CD4-positive, alpha-beta T cell treated with Interleukin-1 beta for 1 hour (primary cell): Measurements from ENCODE around the gene ABHD16B.
"Not testable (repeated sequence)": the region's sequence is repeated elsewhere in the genome, so short reads cannot be mapped to it uniquely, and the experiment has no call there.

ENCODE experiments used
- DNase-seq, 2 donors: peaks; one replicate each; pipeline ENCODE4 v3.0.0-alpha.2; 2020 to 2022

Gene ABHD16B

DNA sequence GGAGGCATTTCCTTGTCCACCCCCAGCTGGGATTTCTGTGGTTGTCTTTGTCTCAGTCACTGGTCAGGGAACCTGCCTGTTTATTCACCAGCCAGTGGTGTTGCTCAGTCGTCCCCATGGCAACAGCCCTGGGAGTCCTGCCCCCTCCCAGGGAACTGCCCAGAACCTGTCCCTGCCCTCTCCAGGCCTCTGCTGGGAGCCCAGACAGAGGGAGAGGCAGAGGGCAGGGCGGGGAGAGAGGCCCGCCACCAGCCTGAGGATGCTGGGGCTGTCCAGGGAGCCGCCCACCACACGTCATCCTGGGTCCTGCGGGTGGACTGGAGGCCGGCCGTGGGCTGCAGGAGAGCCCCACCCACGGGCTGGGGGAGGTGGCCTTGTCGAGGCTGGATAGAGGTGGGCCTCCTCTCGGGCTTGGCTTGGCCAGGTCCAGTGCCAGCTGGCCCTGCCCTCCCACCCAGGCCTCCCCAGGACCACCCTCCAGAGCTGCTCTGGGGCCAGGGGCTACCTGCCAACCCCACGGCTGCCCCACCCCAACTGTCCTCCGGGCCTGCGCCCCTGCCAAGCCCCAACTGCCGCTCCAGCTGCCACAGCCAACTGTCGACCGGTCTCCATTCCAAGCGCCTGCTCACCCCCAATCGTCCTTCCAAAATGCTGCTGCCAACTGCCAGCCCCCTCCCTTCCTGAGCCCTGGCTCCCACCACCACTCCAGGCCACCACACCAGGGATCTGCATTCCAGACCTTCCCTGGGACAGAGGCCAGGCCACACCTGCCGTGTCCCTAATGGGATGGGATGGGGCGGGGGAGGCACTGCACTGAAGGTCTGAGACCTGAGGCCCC lies 26.1 kb upstream of the ABHD16B start:
- DNase-seq = no peak

DNA sequence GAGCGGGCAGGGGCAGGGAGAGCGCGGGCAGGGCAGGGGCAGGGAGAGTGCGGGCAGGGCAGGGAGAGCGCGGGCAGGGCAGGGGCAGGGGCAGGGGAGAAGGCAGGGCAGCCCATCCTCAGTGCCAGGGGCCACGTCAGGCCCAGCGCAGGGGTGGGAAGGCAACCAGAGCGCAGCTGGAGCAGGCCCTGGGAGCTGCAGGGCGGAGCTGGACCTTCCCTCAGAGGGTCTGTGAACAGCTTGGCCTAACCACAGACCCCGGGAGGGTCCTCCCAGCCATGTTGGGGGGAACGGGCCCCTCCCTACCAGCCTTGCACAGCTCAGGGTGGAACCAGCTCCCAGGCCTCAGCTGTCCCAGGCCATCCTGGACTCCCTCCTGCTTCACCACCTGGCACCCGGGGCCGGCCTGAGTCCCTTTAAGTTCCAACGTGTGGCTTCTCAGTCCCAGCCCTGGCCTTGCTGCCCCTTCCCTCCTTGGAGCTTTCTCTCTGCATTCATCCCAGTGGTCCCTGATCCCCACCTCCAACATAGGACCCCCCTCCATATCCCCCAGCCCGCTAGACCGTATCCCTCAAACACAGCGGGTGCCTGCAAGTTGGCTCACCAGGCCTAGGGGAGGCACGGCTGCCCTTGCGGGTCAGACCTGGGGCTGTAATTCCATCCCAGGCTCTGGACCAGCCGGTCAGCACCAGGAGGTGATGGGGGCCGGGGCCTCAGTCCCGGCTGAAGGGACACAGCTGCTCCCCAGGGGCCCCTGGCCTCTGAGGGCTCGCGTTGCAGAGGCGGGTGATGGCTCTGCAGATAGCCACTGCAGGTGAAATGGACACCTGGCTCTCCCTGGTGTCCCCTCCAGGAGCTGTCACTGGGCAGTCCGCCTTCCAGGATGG lies 24.6 kb upstream of the ABHD16B start:
- no peak for DNase-seq

DNA sequence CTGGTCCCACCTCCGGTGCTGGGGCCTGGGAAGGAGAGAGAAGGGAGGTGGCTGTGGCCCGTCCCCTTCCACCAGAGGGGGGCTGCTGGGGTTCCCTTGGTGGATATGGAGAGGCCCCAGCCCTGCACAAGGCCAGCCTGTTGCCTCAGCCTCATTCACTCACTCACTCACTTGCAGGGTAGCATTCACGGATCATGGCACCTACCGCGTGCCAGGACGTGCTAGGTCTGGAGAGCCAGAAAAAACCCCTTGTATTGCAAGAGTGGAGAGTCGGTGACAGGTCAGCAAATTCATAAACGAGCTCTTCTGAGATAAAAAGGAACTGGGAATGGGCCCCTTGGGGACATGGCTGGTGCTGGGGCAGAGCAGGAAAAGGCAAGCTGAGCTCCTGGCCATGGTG lies 23.8 kb upstream of the ABHD16B start:
- DNase-seq = no peak

DNA sequence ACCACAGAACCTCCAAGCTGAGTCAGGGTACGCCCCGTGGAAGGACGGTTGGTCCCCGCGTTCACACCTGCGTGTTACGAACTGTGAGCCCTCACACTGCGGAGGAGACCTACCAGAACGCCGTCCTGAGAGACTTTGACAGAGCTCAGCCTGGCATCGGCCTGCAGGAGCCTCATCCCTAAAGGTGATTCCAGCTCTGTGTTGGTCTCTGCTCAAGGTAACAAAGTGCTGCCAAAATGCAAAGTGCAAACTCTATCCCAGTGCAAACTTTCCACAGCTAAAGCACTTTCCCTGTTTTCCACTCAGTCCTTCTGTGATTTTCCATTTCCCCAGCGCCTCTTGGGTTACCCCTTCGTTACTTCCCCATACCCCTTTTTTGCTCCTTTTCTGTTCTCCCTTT lies 21.7 kb upstream of the ABHD16B start:
- no peak for DNase-seq

DNA sequence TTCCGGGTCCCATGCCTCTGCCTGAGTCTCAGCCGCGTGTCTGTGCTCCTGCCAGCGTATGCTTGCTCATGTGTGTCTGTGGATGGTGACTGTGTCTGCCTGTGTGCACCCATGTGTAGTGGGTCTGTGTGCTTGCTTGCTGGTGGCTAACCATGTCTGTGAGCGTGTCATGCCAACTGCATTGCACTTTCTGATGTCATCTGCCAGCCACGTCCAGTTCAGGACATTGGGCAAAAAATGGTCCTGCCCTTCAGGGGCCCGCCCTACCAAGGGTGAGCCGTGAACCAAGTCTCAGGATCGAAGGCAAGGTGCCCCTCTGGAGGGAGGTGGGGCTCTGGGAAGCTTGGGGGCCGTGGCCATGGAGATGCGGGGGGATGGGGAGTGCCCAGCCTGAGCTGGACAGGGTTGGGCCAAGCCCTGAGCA lies 20.9 kb upstream of the ABHD16B start:
- DNase-seq = no peak

DNA sequence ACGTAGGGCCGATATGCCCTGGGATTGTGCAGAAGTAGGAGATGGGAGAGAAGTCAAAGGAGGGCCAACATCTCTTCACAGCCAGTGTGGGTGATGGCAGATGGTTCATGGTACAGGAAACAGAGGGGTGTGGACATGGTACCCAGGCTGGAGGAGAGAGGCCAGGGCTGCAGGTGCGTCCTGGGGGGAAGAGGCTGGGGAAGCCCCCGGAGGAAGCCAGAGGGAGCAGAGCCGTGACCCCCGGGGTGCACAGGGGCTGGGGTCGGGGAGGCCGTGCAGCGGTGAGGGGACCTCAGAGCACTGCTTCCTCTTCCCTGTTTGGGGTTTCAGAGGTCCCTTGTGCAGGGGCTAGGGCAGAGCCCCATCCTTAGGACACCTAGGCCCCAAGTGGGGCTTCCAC lies 19.0 kb upstream of the ABHD16B start:
- no peak for DNase-seq

DNA sequence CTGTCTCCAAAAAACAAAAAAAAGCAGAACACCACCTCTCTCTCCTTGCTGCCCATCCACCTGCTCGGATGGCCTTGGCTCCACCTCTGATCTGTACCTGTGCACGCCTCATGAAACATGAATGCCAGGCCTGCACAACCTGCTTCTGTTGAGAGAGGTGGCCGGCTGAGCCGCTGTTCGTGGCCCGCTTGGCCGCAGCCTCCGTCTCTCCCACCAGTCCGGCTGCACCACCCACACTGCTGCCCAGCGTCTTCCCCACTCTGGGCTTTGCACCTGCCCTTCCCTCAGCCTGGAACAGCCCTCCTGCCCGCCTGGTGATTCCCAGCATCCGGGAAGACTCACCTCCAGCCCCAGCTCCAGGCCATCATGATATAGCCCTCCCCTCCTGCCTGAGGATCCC lies 18.1 kb upstream of the ABHD16B start:
- no peak for DNase-seq

DNA sequence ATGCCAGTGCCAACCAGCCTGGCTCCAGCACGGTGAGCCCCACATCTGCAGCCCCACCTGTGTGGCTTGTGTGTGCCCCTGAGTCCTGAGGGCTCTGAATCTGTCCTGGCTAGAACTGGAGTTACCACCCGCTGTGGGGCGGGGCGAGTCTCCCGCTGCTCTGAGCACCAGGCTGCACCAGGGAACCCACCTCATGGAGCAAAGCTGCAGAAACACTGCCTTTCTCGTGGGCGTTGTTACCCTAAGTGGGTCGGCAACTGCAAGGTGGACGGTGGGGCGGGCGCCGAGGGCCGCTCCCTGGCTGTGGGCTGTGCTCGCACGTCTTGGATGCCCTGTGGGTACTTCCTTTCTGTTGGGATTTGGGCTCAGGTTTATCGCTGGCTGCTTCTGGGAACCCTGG lies 17.5 kb upstream of the ABHD16B start:
- DNase-seq = no peak

DNA sequence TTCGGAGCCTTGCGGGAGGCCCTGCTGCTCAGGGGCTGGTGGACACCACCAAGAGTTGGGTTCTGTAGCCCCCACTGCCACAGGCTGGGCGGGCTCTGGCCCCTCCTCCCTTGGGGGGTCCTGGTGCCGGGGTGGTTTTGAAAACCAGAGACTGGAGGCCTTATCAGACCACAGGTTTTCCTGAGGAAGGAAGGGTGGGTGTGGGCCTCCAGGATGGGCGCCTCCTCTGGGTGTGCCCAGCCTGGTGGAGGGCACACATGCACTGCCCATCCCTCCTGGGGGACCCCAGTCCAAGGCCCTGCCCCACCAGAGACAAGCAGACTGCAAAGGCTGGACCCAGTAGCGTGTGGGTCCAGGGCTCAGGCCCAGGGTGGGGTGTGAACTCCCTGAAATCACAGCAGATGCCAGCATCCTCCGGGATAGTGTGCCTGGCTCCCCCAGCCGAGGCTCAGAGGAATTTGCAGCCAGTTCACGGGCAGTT lies 16.7 kb upstream of the ABHD16B start:
- no peak for DNase-seq

DNA sequence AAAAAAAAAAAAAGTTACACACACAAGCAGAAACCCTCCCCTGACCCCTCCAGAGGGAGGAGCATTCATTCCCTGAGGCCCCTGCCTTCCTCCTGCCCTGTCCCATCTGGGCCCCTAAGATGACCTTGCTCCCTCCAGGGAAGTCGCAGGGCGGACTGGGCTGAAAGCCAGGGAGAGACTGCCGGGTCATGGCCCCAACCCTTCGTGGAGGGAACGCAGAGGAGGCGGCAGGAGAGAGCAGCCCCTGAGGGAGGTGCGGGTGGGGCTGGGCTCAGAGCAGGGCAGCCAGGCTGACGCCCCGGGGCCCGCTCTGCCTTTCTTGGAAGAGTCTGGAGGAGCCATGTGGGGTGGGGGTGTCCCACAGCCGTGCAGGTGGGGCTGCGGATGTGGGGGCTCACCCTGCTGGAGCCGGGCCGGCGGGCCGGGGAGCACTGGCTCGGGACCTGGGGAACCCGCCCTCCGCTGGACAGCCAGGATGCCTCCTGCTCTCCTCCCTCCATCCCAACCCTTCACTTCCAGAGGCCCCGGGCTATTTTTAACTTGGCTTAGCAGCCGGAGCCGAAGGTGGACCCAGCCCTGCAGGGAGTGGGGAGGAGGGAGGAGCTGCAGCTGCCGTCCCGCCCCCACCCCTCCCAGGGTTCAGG lies 15.0 kb upstream of the ABHD16B start:
- no peak for DNase-seq

DNA sequence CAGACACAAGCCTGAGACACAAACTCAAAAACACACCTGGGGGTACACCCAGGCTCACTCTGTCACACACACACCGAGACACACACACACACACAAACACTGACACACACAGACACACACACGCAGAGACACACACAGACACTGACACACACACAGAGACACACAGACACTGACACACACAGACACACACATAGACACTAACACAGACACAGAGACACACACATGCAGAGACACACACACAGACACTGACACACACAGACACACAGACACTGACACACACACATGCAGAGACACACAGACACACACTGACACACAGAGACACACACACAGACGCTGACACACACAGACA lies 14.4 kb upstream of the ABHD16B start:
- DNase-seq = no peak

DNA sequence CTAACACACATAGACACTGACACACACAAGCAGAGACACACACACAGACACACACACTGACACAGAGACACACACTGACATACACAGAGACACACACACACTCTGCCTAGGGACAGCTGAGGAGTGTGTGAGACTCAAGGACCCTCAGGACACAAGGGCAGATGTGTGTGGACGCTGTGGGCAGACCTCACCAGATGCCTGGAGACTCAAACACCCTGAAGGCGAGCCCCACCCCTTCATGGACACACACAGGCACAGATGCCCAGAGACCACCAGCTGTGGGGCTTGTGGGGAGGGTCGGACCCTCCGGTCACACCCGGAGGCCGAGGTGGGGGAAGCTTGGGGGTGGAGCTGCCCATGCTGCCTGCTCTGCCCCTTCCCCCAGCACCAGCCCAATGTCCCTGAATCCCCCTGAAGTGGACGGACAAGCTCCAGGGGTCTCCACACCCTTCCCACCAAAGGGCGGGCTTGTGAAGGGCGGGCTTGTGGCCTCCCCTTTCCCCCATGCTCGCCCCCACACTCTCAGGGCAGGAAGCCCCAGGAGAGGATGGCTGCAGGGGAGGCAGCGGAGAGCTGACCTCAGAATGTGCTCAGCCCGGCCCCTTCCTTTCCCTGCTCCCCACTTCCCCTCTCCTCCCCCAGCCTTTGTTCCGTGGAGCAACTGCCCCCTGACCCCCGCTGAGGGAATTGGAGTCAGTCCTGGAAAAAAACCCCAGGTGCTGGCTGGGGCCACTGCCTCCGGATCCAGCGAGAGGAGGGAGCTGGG lies 13.9 kb upstream of the ABHD16B start:
- DNase-seq = no peak

DNA sequence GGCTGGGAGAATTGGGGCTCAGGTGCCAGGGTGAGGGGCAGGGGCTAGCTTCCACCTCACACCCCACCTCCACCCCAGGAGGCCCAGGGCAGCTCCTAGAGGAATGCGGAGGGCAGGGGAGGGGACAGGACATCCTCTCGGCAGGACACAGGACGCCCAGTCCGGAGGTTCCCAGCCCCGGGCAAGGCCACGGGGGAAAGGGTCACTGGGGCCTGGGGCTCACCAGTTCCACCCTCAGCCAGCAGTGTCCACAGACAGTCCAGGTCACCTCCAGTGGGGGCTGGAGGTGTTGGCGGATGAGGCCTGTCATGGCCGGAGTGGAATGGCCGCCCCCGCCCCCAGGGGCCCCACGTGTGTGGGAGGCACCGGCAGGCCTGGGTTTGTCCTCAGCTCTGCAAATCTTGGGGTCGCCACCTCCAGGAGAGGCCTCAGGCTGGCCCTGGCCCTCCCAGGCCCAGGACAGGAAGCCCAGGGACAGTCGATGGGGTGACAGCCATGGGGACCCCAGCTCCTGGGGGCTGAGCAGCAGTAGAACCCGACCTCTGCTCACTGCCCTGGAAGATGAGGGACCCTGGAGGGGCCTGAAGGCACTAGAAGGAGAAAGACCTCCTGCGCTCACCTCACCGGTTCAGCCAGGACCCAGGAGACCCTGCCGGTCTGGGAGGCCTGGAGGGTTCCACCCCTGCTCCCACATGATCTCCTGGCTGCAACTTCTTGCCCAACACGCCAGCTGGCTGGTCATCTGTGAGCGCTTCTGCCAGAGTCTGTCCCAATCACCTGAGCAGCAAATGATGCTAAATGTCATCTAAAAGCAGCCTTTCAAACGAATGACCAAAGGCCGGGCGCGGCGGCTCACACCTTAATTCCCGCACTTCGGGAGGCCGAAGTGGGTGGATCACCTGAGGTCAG lies 13.0 kb upstream of the ABHD16B start:
- no peak for DNase-seq

DNA sequence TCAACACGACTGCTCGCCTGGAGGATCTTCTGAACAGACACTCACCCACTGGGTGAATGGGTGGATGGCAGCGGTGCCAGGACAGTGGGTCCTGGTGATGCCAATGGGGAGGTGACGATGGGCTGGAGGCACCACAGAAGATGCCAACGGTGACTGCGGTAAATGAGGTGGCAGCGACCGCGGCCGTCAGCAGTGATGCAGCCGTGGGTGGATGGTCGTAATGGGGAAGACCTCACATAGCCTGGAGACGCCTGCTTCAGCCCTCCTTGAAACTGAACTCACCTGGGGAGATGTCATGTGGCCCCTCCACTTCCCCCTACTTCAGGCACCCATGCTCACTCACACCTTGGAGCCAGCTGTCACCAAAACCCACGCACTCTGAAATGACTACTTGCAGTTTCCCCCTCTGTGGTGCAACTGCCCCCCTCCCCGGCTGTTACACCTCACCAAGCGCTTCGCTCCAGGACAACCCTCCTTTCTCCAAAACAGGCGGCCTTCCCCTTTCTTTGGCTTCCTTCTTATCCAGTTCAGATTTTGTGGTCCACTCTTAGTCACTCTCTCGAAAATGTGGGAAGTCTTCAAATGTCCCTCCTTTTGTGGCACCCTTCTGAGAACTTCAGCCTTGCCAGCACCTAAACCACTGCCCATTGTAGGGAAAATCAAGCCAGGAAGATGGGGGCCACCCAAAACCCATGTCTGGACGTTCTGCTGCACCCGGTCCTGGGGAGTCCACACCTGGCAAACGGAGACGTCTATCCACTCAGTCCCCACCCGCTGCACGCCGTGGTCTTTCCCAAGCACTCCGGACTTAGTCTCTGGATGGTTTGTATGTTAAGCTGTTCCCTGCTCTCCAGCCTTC lies 10.4 kb upstream of the ABHD16B start:
- peak in 1 of 2 donors; percentile 29 for DNase-seq

DNA sequence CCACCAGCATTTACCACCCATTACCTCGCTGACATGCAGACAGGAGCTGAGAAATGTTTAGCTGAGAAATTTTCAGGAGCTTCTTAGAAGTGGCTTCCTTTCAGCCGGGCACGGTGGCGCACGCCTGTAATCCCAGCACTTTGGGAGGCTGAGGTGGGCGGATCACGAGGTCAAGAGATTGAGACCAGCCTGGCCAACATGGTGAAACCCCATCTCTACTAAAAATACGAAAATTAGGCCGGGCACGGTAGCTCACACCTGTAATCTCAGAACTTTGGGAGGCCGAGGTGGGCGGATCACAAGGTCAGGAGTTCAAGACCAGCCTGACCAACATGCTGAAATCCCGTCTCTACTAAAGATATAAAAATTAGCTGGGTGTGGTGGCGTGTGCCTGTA lies 9.8 kb upstream of the ABHD16B start:
- not testable (repeated sequence) for DNase-seq

DNA sequence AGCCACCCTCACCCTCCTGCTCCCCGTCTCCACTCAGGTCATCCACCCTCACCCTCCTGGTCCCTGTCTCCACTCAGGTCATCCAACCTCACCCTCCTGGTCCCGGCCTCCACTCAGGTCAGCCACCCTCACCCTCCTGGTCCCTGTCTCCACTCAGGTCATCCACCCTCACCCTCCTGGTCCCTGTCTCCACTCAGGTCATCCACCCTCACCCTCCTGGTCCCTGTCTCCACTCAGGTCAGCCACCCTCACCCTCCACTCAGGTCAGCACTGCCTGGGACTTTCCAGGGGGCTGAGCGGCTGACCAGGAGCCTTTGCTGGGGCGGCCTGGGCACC lies 7.6 kb upstream of the ABHD16B start:
- DNase-seq = not testable (repeated sequence)

DNA sequence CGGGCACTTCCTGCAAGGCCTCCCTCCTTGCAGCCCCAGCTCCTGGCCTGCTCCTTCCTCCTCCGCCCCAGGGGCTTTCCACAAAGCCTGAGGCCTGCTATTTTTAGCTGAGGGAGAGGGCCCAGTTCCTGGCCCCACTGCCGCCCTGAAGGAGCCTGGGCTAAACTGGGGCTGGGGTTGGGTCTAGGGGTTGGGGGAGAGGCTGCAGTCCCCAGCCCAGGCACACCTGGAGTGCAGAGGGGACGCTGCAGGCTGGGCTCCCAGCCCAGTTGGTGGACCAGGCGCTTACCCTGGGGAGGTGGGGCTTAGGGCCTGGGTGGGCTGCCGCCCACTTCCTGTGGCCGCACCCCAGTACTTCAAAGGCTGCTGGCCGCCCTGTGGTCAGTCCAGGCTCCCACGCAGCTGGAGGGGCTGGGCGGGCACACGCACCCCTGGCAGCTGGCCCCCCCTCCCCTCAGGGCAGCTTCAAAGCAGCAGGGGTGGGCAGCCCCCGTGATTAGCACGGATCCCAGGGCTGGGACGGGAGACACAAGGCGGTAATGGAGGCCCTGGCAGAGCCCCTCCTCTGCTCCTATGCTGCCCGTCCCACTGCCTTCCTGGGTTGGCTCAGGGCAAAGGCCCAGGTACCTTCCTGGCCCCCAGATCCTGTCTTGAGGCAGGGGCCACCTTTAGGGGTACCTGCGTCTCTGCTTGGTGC lies 7.1 kb upstream of the ABHD16B start:
- DNase-seq = peak in 1 of 2 donors; percentile 54

DNA sequence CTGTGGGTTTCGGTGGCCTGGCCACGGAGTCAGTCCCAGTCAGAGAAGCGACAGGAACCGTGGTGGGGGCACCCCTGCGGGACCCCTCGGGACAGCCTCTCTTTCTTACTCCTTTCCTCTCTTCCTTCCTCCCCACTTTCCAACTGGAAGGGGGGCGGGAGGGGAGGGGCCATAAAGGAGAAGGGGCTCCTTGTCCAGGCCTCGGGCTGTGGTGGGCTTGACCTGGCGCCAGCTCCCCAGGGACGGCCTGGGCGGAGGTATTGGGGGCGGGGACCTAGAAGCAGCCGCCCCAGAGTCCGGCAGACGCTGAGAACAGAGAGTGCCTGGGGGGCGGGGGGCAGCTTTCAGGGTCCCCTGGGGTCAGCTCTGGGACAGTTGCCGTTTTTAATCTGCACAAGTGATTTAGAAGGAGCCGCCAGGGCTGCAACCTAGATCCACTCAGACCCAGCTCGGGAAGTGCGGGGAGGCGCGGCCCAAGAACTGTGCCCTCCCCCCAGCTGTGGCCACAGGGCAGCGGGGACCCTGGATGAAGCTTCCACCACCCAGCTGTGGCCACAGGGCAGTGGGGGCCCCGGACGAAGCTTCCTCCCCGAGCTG lies 6.4 kb upstream of the ABHD16B start:
- no peak for DNase-seq

DNA sequence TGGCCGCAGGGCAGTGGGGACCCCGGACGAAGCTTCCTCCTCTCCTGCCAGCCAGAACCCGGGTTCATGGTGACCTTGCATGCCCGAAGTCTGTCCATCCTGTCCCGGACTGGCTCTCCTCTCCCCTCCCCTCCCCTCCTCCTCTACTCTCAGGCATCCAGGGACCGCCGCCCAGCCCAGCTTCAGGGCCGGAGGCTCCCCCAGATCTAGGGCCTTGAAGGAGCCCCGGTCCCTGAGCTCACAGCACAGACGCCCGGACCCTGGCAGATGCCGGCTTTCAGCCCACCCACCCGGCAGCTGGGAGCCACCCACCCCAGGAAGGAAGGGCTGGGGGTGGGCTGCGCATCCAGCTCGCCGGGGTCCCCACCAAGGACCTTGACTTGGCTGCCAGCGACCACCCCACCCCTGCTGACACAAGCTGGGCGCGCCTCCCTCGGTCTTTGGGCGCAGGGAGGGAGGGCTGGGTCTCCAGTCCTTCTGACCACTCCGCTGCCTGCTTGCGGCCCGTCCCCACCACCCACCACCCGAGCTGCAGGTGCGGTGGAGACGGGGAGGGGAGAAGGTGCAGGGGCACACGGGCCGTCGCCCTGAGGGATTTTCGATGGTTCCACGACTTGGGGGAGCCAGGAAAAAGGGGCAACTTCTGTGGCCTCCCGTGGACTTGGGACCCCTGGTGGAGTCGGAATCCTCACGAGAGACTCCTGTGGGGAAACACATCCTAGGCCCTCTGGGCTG lies 5.8 kb upstream of the ABHD16B start:
- DNase-seq = no peak
